GM12865 (cell line): ENCODE results near the gene COL18A1.

Experiments
- DNase-seq: peaks from one replicate; pipeline ENCODE4 v3.0.0; 2010; ENCODE audit warnings: low read depth
- H3K4me3 ChIP-seq: 2 replicates; pipeline ENCODE4 v1.5.1; 2011; ENCODE audit warnings: mild to moderate bottlenecking, low read depth, low read length, control low read depth
- CTCF ChIP-seq: IDR thresholded peaks from 2 replicates; pipeline ENCODE4 v1.5.1; 2011; ENCODE audit warnings: low read length, control low read depth, low read depth, inconsistent platforms; ENCODE audit not compliant: insufficient read depth; ENCODE audit errors: missing control alignments

COL18A1 gene

GRCh38 chr21:45388011-45388521, 16.9 kb upstream of the COL18A1 start:
- no peak overlapping the region for H3K4me3 ChIP-seq
- no peak for DNase-seq
- TF ChIP-seq CTCF, result no peak

- no peak for DNase-seq
- TF ChIP-seq CTCF, result no peak
- no peak overlapping the region for H3K4me3 ChIP-seq
These were observed 16.2 kb upstream of the COL18A1 start for GRCh38 chr21:45388611-45389296.

GRCh38 chr21:45390121-45390751, 14.7 kb upstream of the COL18A1 start:
- H3K4me3 ChIP-seq, result no peak overlapping the region
- no peak for DNase-seq
- no peak for TF ChIP-seq CTCF

- TF ChIP-seq CTCF, result no peak
- DNase-seq, result no peak
- no peak overlapping the region for H3K4me3 ChIP-seq
These were observed 13.9 kb upstream of the COL18A1 start for GRCh38 chr21:45390831-45391742.

GRCh38 chr21:45391743-45392572, 13.0 kb upstream of the COL18A1 start:
- no peak for DNase-seq
- no peak for TF ChIP-seq CTCF
- H3K4me3 ChIP-seq, result no peak overlapping the region

- TF ChIP-seq CTCF, result no peak
- no peak overlapping the region for H3K4me3 ChIP-seq
- no peak for DNase-seq
These were observed 12.4 kb upstream of the COL18A1 start for GRCh38 chr21:45392573-45392971.
